GM23338 (cell line): ENCODE measurements around the gene MACO1. TPM values are rescaled to one million over a fixed set of nuclear protein-coding genes. Genes with fewer than 3 reads are reported as not detected.

Experiments used
- ATAC-seq: fragments of 200-7000 bp; cut with Tn5 transposase; 3 replicates; pipeline ENCODE4 v1.9.1; 2020
- DNase-seq: peaks from one replicate; pipeline ENCODE4 v3.0.0-alpha.2; 2015; ENCODE audit warnings: low spot score
- H2AFZ ChIP-seq: fragments of 200-600 bp; sonication (generic); 2 replicates; pipeline ENCODE4 v1.8.0; 2016; ENCODE audit warnings: antibody characterized with exemption, mild to moderate bottlenecking, moderate library complexity
- H3F3A ChIP-seq: fragments of 200-600 bp; sonication (generic); replicated peaks from 2 replicates; pipeline ENCODE4 v1.8.0; 2017; ENCODE audit warnings: antibody characterized with exemption, mixed run types, low read depth
- H3K27ac ChIP-seq: fragments of 200-600 bp; sonication (generic); 2 replicates; pipeline ENCODE4 v1.6.1; 2016; ENCODE audit warnings: low read depth
- H3K27me3 ChIP-seq: fragments of 200-600 bp; sonication (generic); 2 replicates; pipeline ENCODE4 v1.8.0; 2016; ENCODE audit warnings: mild to moderate bottlenecking, mixed run types, moderate library complexity; ENCODE audit not compliant: insufficient read depth
- H3K36me3 ChIP-seq: fragments of 200-600 bp; sonication (generic); 2 replicates; pipeline ENCODE4 v1.8.0; 2016; ENCODE audit warnings: mild to moderate bottlenecking; ENCODE audit not compliant: insufficient read depth
- H3K4me1 ChIP-seq: fragments of 200-600 bp; sonication (generic); 2 replicates; pipeline ENCODE4 v1.8.0; 2016; ENCODE audit warnings: mild to moderate bottlenecking, moderate library complexity; ENCODE audit not compliant: insufficient read depth
- H3K4me2 ChIP-seq: fragments of 200-600 bp; sonication (generic); 2 replicates; pipeline ENCODE4 v1.7.1; 2017; ENCODE audit warnings: mixed run types
- H3K4me3 ChIP-seq: fragments of 200-600 bp; sonication (generic); 2 replicates; pipeline ENCODE4 v1.6.1; 2016; ENCODE audit warnings: mixed run types
- H3K79me2 ChIP-seq: fragments of 200-600 bp; sonication (generic); replicated peaks from 2 replicates; pipeline ENCODE4 v1.8.0; 2017; ENCODE audit warnings: mild to moderate bottlenecking; ENCODE audit not compliant: insufficient read depth
- H3K9me2 ChIP-seq: fragments of 200-600 bp; sonication (generic); 2 replicates; pipeline ENCODE4 v1.8.0; 2017; ENCODE audit not compliant: insufficient read depth
- H4K20me1 ChIP-seq: fragments of 200-600 bp; sonication (generic); replicated peaks from 2 replicates; pipeline ENCODE4 v1.8.0; 2017; ENCODE audit warnings: mild to moderate bottlenecking; ENCODE audit not compliant: insufficient read depth
- H3K27ac Mint-ChIP-seq: 2 replicates; pipeline ENCODE4 v1.8.0; 2020; ENCODE audit warnings: inconsistent platforms, mild to moderate bottlenecking, moderate library complexity, mixed read lengths
- H3K27me3 Mint-ChIP-seq: 3 replicates; pipeline ENCODE4 v1.8.0; 2022; ENCODE audit warnings: low read depth, mild to moderate bottlenecking, moderate library complexity, mixed read lengths, inconsistent platforms; ENCODE audit not compliant: insufficient read depth, poor library complexity
- H3K36me3 Mint-ChIP-seq: 3 replicates; pipeline ENCODE4 v1.8.0; 2021; ENCODE audit warnings: low read depth, mild to moderate bottlenecking, inconsistent platforms, moderate library complexity, mixed read lengths
- H3K4me1 Mint-ChIP-seq: 3 replicates; pipeline ENCODE4 v1.8.0; 2020; ENCODE audit warnings: mild to moderate bottlenecking, inconsistent platforms, mixed read lengths
- H3K4me3 Mint-ChIP-seq: 3 replicates; pipeline ENCODE4 v1.8.0; 2021; ENCODE audit warnings: moderate library complexity, mild to moderate bottlenecking, inconsistent platforms, mixed read lengths
- H3K9me3 Mint-ChIP-seq: 3 replicates; pipeline ENCODE4 v1.8.0; 2020; ENCODE audit warnings: moderate library complexity, mild to moderate bottlenecking, inconsistent platforms, mixed read lengths
- EZH2 ChIP-seq: fragments of 200-600 bp; sonication (generic); IDR thresholded peaks from one replicate; pipeline ENCODE4 v1.8.0; 2017; ENCODE audit warnings: antibody characterized with exemption, mild to moderate bottlenecking, low read depth; ENCODE audit not compliant: unreplicated experiment
- EZH2phosphoT487 ChIP-seq: fragments of 200-600 bp; sonication (generic); IDR thresholded peaks from one replicate; pipeline ENCODE4 v1.8.1; 2018; ENCODE audit warnings: antibody characterized with exemption; ENCODE audit not compliant: unreplicated experiment
- JUNB ChIP-seq: IDR thresholded peaks from one replicate; pipeline ENCODE4 v1.6.1; 2016; ENCODE audit warnings: antibody characterized with exemption; ENCODE audit not compliant: unreplicated experiment
- NANOG ChIP-seq: IDR thresholded peaks from 2 replicates; pipeline ENCODE4 v1.6.1; 2016; ENCODE audit warnings: antibody characterized with exemption, borderline replicate concordance
- POLR2AphosphoS5 ChIP-seq: IDR thresholded peaks from 2 replicates; pipeline ENCODE4 v1.6.1; 2016; ENCODE audit warnings: antibody characterized with exemption, low read depth
- STAT1 ChIP-seq: IDR thresholded peaks from one replicate; pipeline ENCODE4 v1.6.1; 2016; ENCODE audit warnings: antibody characterized with exemption; ENCODE audit not compliant: unreplicated experiment
- ZNF114 ChIP-seq: fragments of 250-450 bp; sonication (Bioruptor Pico); IDR thresholded peaks from 2 replicates; pipeline ENCODE4 v1.5.0; 2020; ENCODE audit warnings: mild to moderate bottlenecking, moderate library complexity
- ZNF331 ChIP-seq: fragments of 250-450 bp; sonication (Bioruptor Pico); IDR thresholded peaks from 2 replicates; pipeline ENCODE4 v1.5.0; 2020; ENCODE audit warnings: low read depth, mild to moderate bottlenecking, moderate library complexity
- ZNF462 ChIP-seq: fragments of 250-450 bp; sonication (Bioruptor Pico); IDR thresholded peaks from 2 replicates; pipeline ENCODE4 v1.5.0; 2020; ENCODE audit warnings: mild to moderate bottlenecking, moderate library complexity
- polyA plus RNA-seq: library from polyadenylated mRNA; unstranded; fragments of >200 nt; fragmentation: Nextera tagmentation; extraction: Ambion mirVana; gene quantifications from 2 replicates; pipeline ENCODE4 v1.2.1, GENCODE V29; 2016
- total RNA-seq: library from RNA; depleted of rRNA; stranded (reverse); fragments of >200 nt; shearing (Covaris generic); gene quantifications from 2 replicates; pipeline ENCODE4 v1.2.3, GENCODE V29; 2014

Gene MACO1
- total and polyA plus RNA-seq, 2 experiments from 2014 or later, result 9.8 to 10.6 TPM

DNA sequence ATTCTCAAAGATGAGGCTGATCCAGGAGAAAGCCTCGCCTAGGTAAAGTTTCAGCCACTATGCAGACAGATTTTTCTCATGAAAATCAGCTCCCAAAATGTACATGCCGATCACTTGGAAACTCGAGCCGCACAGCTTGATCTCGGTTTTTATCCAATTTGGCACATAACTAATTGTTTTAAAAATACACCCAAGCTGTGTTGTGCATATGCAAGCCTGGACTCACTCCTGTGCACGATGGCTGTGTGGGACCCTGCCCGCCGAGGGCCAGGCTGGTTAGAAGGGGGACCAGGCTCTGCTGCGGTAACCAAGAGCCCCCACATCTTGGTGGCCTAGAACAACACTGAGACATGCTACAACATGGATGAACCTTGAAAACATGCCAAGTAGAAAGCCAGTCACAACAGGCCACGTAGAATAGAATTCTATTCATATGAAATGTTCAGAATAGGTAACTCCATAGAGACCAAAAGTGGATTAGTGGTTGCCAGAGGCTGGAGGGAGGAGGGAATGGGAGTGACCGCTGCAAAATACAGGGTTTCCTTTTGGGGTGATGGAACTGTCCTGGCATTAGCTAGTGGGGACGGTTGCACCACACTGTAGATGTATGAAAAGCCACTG, 96.6 kb downstream of the MACO1 start (continued):
- TF ChIP-seq ZNF462 (CRISPR knock-in tag), result no peak
- TF ChIP-seq EZH2phosphoT487, result no peak
- TF ChIP-seq NANOG, result no peak
- no peak for TF ChIP-seq POLR2AphosphoS5
- TF ChIP-seq EZH2, result no peak

GRCh38 chr1:25527946-25528595, 97.4 kb downstream of the MACO1 start:
- H3K27me3 ChIP-seq, result no peaks in the 10 kb centered on the region
- TF ChIP-seq ZNF114 (CRISPR knock-in tag), result no peak
- TF ChIP-seq JUNB, result no peak
- TF ChIP-seq ZNF331 (CRISPR knock-in tag), result no peak
- TF ChIP-seq STAT1, result no peak
- TF ChIP-seq ZNF462 (CRISPR knock-in tag), result no peak

More at GRCh38 chr1:25527946-25528595, 97.4 kb downstream of the MACO1 start:
- no peaks in the 10 kb centered on the region for H3K36me3 Mint-ChIP-seq
- H3K27ac ChIP-seq, result no peak overlapping the region
- H3K4me3 ChIP-seq, result no peak overlapping the region
- H3K27ac Mint-ChIP-seq, result no peak overlapping the region
- H3F3A ChIP-seq, result 0 out of 2 replicates have a peak, but pooled peaks cover 2% of the 10 kb centered on the region
- H3K79me2 ChIP-seq, result no peaks in the 10 kb centered on the region
- no peaks in the 10 kb centered on the region for H4K20me1 ChIP-seq
- peaks cover 3% of the 10 kb centered on the region; the same call in 1 of the 3 replicates for H3K4me1 Mint-ChIP-seq
- no peaks in the 10 kb centered on the region for H3K9me2 ChIP-seq
- H3K4me3 Mint-ChIP-seq, result no peak overlapping the region
- peaks cover 11% of the 10 kb centered on the region for H3K27me3 Mint-ChIP-seq
- DNase-seq (no peak), ATAC-seq (no peak)
- H3K36me3 ChIP-seq, result no peaks in the 10 kb centered on the region
- no peaks in the 10 kb centered on the region for H3K9me3 Mint-ChIP-seq
- no peak overlapping the region for H3K4me2 ChIP-seq
- no peaks in the 10 kb centered on the region for H3K4me1 ChIP-seq
- no peak overlapping the region for H2AFZ ChIP-seq
